ENCODE measurements around the gene NPAS1.
"Not testable (repeated sequence)": the region's sequence is repeated elsewhere in the genome, so short reads cannot be mapped to it uniquely, and the experiment has no call there.

The NPAS1 gene

DNA sequence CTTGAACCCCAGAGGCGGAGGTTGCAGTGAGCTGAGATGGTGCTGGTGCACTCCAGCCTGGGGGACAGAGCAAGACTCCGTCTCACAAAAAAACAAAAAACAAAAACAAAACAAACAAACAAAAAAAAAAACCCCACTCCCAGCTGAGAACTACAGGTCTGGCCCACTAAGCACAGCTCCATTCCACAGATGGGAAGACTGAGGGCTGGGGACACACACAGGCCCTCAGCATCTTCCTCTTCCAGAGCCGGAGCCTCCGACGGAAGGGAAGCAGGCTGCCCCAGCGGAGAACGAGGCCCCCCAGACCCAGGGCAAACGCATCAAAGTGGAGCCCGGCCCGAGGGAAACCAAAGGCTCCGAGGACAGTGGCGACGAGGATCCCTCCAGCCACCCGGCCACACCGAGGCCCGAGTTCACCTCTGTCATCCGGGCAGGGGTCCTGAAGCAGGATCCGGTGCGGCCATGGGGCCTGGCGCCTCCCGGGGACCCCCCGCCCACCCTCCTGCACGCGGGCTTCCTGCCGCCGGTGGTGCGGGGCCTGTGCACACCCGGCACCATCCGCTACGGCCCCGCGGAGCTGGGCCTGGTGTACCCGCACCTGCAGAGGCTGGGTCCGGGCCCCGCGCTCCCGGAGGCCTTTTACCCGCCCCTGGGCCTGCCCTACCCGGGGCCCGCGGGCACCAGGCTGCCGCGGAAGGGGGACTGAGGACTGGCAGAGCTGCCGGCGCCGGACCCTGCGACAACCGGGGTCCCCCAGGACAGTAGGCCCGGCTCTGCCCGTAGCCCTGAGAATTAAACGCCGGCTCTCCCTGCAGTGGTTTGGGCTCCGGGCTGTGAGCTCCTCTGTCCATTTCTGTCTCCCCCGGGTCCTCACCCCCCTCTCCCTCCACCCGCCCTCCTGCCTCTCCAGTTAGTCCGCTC, 25.6 kb downstream of the NPAS1 start:
- Mint-ChIP-seq H3K4me1 (ENCODE audit: low read depth) (peaks cover 9% of the 10 kb centered on the region), H3K27ac (no peak overlapping the region), H3K9me3 (no peaks in the 10 kb centered on the region), H3K36me3 (ENCODE audit: low read depth) (no peaks in the 10 kb centered on the region), H3K4me3 (no peak overlapping the region), H3K27me3 (no peaks in the 10 kb centered on the region)

DNA sequence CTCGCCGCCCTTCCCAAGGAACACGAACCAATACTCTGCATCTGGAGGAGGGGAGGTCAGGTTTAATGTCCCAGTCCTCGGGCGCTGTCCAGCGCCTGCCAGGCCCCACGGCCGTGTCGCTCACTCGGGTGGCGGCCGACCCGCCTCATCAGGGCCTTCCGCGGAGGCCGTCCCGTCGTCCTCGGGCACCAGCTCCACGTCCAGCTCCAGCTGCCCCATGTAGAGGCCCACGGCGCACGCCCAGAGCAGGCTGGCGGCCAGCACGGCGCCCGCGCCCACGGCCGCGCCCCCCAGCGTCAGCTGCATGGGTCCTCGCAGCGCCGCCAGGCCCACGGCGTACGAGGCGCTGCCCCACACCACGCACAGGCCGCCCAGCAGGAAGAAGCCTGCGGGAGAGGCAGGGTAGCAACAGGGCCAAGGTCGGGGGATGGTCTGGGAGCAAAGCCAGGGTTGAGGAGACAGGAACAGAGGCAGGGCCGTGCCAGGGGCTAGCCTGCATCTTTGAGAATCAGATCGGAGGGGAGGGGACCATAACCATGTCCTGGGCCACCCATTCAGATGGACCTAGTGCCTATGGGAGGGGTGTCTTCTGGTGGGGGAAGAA, 26.3 kb downstream of the NPAS1 start:
- H3K27me3 Mint-ChIP-seq: no peaks in the 10 kb centered on the region
- H3K4me3 Mint-ChIP-seq: no peak overlapping the region
- H3K4me1 Mint-ChIP-seq (ENCODE audit: low read depth): peaks cover 9% of the 10 kb centered on the region
- H3K9me3 Mint-ChIP-seq: no peaks in the 10 kb centered on the region
- H3K27ac Mint-ChIP-seq: no peak overlapping the region
- no peaks in the 10 kb centered on the region for H3K36me3 Mint-ChIP-seq (ENCODE audit: low read depth)

DNA sequence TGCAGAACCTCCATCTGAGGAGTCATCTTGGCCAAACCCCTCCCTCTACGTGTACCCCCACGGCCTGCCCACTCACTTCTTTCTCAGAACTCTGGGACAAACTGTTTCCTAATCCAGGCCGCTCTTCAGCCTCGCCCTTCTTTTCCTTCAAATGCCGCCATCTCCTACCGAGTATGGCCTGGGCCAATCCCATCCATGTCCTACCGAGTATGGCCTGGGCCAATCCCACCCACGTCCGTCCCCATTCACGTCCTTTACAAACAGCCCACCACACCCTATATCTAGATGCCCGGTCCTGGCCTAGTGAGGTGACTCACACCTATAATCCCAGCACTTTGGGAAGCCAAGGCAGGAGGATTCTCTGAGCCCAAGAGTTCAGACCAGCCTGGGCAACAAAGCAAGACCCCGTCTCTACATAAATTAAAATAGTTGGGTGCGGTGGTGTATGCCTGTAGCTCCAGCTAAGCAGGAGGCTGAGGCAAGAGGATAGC, 27.7 kb downstream of the NPAS1 start:
- Mint-ChIP-seq H3K9me3 (no peaks in the 10 kb centered on the region), H3K36me3 (ENCODE audit: low read depth) (no peaks in the 10 kb centered on the region), H3K27me3 (no peaks in the 10 kb centered on the region), H3K4me1 (ENCODE audit: low read depth) (peaks cover 9% of the 10 kb centered on the region), H3K4me3 (peak overlapping the region; percentile 96), H3K27ac (peak overlapping the region; percentile 66)

DNA sequence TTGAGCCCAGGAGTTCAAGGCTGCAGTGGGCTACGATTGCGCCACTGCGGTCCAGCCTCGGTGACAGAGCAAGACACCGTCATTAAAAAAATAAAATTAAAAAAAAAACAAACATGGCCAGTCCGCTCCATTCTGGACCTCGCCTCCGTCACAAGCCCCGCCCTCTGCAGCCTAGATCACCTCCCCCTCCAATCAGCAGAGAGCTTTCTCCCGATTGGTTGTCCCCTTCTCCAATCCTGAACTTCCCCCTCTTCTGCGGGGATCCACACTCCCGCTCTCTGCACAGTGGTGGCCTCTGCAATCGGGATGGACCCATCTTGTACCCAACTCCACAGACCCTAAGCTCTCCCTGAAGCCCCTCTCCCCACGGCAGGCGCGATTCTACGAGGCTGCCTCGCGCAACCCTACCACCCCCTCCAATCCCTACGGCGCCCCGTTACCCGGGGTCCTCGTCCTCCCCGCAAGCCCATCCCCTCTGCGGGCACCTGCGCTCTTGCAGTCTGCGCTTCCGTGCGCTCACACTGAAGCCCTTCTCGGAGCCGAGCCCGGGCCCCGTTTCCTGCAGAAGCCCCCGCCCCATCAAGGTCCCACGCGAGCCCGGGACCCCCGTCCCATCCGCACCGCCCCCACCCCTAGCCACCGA, 28.2 kb downstream of the NPAS1 start:
- Mint-ChIP-seq H3K9me3 (no peaks in the 10 kb centered on the region), H3K4me3 (peak overlapping the region; percentile 96), H3K36me3 (ENCODE audit: low read depth) (no peaks in the 10 kb centered on the region), H3K4me1 (ENCODE audit: low read depth) (peaks cover 9% of the 10 kb centered on the region), H3K27me3 (no peaks in the 10 kb centered on the region), H3K27ac (peak overlapping the region; percentile 88)

DNA sequence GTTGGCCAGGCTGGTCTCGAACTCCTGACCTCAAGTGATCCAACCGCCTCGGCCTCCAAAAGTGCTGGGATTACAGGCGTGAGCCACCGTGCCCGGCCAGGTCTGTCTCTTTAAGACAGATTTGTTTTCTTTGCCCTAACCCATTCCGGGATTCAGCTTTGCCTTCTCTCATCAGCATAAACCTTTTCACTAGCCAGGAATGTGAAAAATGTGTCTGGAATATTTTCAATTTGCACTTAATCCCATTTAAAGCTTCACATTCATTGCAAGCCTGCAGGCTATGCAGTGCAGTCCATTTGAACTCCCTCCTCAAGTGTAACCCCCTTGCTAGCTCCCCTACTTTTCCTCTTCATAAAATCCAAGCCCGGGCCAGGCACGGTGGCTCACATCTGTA, 29.7 kb downstream of the NPAS1 start:
- Mint-ChIP-seq H3K36me3 (ENCODE audit: low read depth) (no peaks in the 10 kb centered on the region), H3K27ac (peak overlapping the region; percentile 49), H3K4me1 (ENCODE audit: low read depth) (peaks cover 9% of the 10 kb centered on the region), H3K4me3 (peak overlapping the region; percentile 96), H3K27me3 (no peaks in the 10 kb centered on the region), H3K9me3 (no peaks in the 10 kb centered on the region)

DNA sequence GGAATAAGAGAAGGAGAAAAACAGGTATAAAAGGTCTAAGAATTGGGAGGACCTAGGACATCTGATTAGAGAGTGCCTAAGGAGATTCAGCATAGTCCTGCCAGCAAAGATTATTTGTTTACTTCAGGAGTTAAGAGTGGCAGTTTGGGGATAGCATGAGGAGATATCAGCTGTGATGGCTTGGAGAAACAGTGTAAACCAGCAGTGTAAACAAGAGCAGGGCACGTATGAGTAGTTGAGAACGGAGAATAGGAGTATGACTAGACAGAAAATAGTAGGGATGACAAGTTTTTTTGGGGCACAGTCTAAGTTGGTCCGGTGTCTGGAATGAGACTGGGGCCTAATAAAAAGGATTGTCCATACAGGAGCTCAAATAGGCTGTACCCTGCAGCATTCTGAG, 30.9 kb downstream of the NPAS1 start:
- not testable (repeated sequence) for H3K36me3 Mint-ChIP-seq (ENCODE audit: low read depth); H3K27ac Mint-ChIP-seq; H3K4me3 Mint-ChIP-seq; H3K4me1 Mint-ChIP-seq (ENCODE audit: low read depth); H3K27me3 Mint-ChIP-seq; H3K9me3 Mint-ChIP-seq

DNA sequence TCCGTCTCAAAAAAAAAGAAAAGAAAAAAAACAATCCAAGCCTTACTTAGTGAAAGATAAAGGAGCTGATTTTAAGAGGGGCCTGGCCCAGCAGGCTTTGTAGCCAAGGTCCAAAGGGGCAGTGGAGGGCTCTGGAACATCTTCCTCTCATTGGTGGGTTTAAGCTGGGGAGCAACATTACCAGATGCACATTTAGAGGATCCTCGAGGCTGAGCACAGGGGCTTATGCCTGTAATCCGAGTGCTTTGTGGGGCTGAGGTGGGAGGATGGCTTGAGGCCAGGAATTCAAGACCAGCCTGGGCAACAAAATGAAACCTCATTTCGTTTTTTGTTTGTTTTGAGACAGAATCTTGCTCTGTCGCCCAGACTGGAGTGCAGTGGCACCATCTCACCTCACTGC, 36.8 kb downstream of the NPAS1 start:
- Mint-ChIP-seq H3K4me1 (ENCODE audit: low read depth) (no peaks in the 10 kb centered on the region), H3K9me3 (no peaks in the 10 kb centered on the region), H3K27me3 (no peaks in the 10 kb centered on the region), H3K4me3 (no peak overlapping the region), H3K27ac (no peak overlapping the region), H3K36me3 (ENCODE audit: low read depth) (no peaks in the 10 kb centered on the region)

DNA sequence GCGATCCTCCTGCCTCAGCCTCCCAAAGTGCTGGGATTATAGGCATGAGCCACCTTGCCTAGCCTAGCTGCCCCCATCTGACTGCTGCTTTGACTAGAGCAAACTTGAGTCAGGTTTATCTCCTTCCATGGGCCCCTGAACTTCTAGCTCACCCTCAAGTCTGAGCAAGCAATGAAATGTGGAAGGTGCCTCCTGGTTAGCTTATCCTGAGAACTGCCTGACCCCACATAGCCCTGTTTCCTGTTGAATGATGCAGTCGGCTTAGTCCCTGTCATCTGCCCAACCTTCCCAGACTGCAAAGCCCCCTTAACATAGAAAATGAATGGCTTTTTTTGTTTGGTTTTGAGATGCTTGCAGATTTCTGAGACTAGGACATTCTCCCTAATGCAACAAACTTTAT, 37.7 kb downstream of the NPAS1 start:
- no peaks in the 10 kb centered on the region for H3K4me1 Mint-ChIP-seq (ENCODE audit: low read depth)
- no peaks in the 10 kb centered on the region for H3K36me3 Mint-ChIP-seq (ENCODE audit: low read depth)
- H3K27ac Mint-ChIP-seq: no peak overlapping the region
- H3K4me3 Mint-ChIP-seq: no peak overlapping the region
- H3K9me3 Mint-ChIP-seq: no peaks in the 10 kb centered on the region
- no peaks in the 10 kb centered on the region for H3K27me3 Mint-ChIP-seq

DNA sequence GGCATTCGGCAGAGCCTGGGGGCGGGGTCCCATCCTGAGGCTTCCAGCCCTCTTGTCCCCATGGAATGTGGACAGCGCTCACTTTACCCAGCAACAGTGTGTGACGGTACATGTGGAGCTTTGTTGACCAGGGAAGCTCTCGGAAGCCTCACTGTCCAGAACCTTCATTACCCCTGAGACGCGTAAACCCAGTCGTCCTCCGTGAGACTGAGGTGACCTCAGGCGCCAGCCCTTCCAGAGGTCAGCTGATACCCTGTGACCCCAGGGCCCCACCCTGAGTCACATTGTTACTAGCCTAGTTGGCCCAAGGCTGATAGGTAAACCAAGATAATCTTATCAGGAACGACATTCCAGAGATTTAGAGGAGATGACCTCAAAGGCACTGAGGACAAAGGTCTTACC, 39.0 kb downstream of the NPAS1 start:
- Mint-ChIP-seq H3K9me3 (no peaks in the 10 kb centered on the region), H3K4me1 (ENCODE audit: low read depth) (no peaks in the 10 kb centered on the region), H3K36me3 (ENCODE audit: low read depth) (no peaks in the 10 kb centered on the region), H3K4me3 (no peak overlapping the region), H3K27ac (no peak overlapping the region), H3K27me3 (no peaks in the 10 kb centered on the region)

DNA sequence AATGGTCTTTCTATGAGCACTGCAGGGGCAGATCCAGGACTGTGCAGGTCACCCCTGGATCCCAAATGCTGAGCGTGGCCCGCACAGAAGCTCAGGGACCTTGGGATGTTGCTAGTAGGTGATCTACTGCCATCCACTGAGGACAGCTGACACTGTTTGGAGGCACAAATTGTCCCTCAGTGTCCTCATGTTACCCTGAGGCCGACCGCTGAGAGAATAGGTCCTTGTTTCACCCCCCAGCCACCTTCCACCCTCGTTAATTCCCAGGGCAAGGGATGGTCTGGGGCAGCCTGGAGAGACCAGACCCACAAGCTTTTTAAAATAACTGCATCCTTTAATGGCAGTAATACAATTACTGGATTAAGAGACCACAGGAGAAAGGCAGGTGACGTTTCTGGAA, 44.2 kb downstream of the NPAS1 start:
- Mint-ChIP-seq H3K27me3 (no peaks in the 10 kb centered on the region), H3K36me3 (ENCODE audit: low read depth) (peaks cover 15% of the 10 kb centered on the region), H3K4me3 (no peak overlapping the region), H3K27ac (no peak overlapping the region), H3K9me3 (no peaks in the 10 kb centered on the region), H3K4me1 (ENCODE audit: low read depth) (no peaks in the 10 kb centered on the region)

DNA sequence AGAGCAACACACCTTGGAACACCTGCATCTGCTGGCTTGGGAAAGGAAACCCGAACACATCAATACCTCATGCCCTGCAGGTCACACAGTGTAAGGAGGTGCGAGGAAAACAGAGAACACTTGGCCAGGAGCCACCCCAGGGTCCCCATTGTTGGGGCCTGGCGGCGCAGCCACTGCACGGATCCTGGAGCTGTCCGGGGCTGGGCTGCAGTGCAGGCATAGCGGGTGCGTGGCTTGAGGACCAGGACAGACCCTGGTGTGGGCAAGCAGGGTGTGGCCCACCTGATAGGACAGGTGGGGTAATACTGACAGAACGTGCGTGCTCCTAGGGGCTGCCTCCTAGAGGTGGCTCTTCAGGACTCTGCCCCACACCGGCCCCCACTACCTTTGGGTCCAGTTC, 45.6 kb downstream of the NPAS1 start:
- Mint-ChIP-seq H3K4me1 (ENCODE audit: low read depth) (no peaks in the 10 kb centered on the region), H3K9me3 (no peaks in the 10 kb centered on the region), H3K4me3 (no peak overlapping the region), H3K27ac (no peak overlapping the region), H3K27me3 (no peaks in the 10 kb centered on the region), H3K36me3 (ENCODE audit: low read depth) (peaks cover 20% of the 10 kb centered on the region)

DNA sequence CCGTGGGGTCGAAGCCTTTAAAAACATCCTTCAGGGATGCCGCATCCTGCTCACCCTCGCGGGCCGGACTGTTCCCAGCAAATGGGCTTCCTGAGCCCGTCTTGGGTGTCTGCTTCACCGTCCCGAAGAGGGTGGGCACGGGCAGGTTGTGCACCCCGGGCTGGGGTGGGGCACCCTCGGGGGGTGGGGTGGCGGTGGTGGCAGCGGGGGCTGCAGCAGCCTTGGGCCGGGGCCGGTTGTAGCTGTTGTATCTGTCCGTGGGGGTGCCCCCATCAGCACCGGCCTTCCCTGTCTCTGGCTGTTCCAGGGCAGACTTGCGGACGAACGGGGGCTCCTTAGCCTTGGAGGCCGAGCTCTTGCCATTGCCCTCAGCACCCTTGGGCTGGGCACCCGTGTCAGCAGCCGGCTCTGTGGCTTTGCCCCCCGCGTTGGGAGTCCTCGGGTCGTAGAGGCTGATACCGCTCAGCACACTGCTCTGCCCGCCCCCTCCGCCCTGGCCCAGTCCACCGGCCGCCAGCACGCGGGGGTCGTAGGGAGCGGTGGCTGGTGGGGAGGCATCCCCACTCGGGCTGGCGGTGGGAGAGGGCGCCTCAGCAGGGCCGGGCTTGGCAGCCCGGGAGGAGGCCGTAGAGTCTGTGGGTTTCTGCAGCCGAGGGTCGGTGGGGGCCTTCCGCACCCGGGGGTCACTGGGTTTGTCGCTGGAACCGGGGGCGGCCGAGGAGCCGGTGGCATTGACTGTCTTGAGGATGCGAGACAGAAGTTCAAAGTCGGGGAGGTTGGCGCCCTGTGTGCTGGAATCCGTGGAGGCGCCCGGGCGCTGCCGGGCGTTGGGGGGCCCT, 47.0 kb downstream of the NPAS1 start:
- Mint-ChIP-seq H3K36me3 (ENCODE audit: low read depth) (peaks cover 33% of the 10 kb centered on the region), H3K9me3 (no peaks in the 10 kb centered on the region), H3K27me3 (no peaks in the 10 kb centered on the region), H3K27ac (no peak overlapping the region), H3K4me1 (ENCODE audit: low read depth) (no peaks in the 10 kb centered on the region), H3K4me3 (no peak overlapping the region)

DNA sequence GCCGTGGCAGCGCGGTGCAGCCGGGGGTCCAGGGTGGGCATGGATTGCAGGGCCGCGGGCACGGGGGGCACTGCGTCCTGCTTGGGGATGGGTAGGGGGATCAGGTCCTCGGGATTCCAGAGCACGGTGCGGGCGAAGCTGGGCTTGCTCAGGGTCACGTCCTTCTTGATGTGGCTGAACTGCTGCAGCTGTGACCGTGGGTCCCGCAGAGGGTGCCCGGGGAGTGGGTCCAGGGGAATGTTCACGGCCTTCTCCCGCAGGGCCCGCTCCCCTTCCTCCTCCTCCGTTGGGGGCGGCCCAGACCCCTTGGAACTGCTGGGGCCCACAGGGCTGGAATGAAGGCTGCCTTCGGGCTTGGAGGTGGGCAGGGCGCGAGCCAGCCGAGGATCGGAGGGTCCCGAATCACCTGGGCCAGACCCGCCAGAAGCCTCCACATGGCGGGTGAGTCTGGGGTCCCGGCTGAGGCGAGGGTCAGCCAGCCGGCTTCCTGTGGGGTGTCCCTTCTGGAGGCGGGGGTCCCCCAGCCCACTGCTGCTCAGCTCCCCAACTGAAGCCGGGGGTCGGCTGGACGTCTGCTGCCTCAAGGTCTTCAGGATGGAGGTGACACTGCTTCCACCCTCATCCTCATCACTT, 47.7 kb downstream of the NPAS1 start:
- no peak overlapping the region for H3K27ac Mint-ChIP-seq
- no peaks in the 10 kb centered on the region for H3K4me1 Mint-ChIP-seq (ENCODE audit: low read depth)
- H3K27me3 Mint-ChIP-seq: no peaks in the 10 kb centered on the region
- H3K4me3 Mint-ChIP-seq: no peak overlapping the region
- H3K36me3 Mint-ChIP-seq (ENCODE audit: low read depth): peaks cover 36% of the 10 kb centered on the region
- no peaks in the 10 kb centered on the region for H3K9me3 Mint-ChIP-seq

DNA sequence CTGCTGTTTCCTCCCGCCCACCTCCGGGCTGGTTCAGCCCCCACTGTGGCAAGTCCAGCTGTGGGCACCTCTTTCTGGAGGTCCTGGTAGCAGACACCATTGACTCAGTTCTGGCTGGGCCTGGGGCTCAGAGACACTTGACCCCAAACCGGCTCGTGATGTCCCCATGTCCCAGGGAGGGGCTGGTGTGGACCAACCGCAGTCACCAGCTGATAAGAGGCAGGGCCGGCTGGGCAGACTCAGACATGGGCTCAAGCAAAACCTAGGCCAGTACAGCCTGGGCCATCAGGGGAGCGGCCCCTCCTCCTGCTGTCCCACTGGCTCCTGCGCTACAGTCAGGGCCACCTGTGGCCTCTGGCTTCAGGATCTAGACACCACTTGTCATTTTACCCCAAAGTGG, 48.6 kb downstream of the NPAS1 start:
- H3K4me3 Mint-ChIP-seq: no peak overlapping the region

More for the DNA sequence above, 48.6 kb downstream of the NPAS1 start:
- H3K9me3 Mint-ChIP-seq: no peaks in the 10 kb centered on the region
- peaks cover 40% of the 10 kb centered on the region for H3K36me3 Mint-ChIP-seq (ENCODE audit: low read depth)
- no peaks in the 10 kb centered on the region for H3K4me1 Mint-ChIP-seq (ENCODE audit: low read depth)
- no peak overlapping the region for H3K27ac Mint-ChIP-seq
- H3K27me3 Mint-ChIP-seq: no peaks in the 10 kb centered on the region
